Activated CD4-positive, alpha-beta T cell treated with anti-CD3 and anti-CD28 coated beads for 36 hours (primary cell): ENCODE measurements around the gene RPS6KA5. TPM values are rescaled to one million over a fixed set of nuclear protein-coding genes. Genes with fewer than 3 reads are reported as not detected.
"Not testable (repeated sequence)": the region's sequence is repeated elsewhere in the genome, so short reads cannot be mapped to it uniquely, and the experiment has no call there.

Experiments used
- ATAC-seq: fragments of 200-7000 bp; cut with Tn5 transposase; one replicate; pipeline ENCODE4 v1.10.0; 2021; ENCODE audit warnings: mild to moderate bottlenecking, moderate library complexity
- CTCF ChIA-PET: fragments of 350-600 bp; sonication (Branson Sonifier 250); formaldehyde crosslinking; loops from one replicate; lab custom pipeline; 2021; ENCODE audit warnings: antibody characterized with exemption; lab: Charles Lee
- POLR2A ChIA-PET: fragments of 350-600 bp; sonication (Branson Sonifier 250); formaldehyde crosslinking; loops from one replicate; lab custom pipeline; 2021; ENCODE audit warnings: antibody characterized with exemption, inconsistent platforms; lab: Charles Lee
- DNase-seq: peaks from one replicate; pipeline ENCODE4 v3.0.0-alpha.2; 2020
- H3K27ac Mint-ChIP-seq: one replicate; pipeline ENCODE4 v1.8.0; 2021; ENCODE audit warnings: mixed read lengths
- H3K27me3 Mint-ChIP-seq: one replicate; pipeline ENCODE4 v1.8.0; 2021; ENCODE audit warnings: mixed read lengths
- H3K36me3 Mint-ChIP-seq: one replicate; pipeline ENCODE4 v1.8.0; 2021; ENCODE audit warnings: low read depth, mixed read lengths
- H3K4me1 Mint-ChIP-seq: one replicate; pipeline ENCODE4 v1.8.0; 2021; ENCODE audit warnings: mixed read lengths
- H3K4me3 Mint-ChIP-seq: one replicate; pipeline ENCODE4 v1.8.0; 2021; ENCODE audit warnings: mild to moderate bottlenecking, moderate library complexity, mixed read lengths
- H3K9me3 Mint-ChIP-seq: one replicate; pipeline ENCODE4 v1.8.0; 2021; ENCODE audit warnings: low read depth, mixed read lengths
- intact Hi-C, 2 experiments: fragments of 100-400 bp; cut with DNase I in 1 of 2; cut with micrococcal nuclease in 1 of 2; formaldehyde crosslinking; loops; one replicate each; pipeline versions ENCODE4 v1.14.2 to v1.15.1; 2022 to 2024; cut with DNase I, micrococcal nuclease
- total RNA-seq, 2 experiments: library from RNA; stranded (reverse); gene quantifications; one replicate each; pipeline ENCODE4 v1.2.3, GENCODE V29; 2021

RPS6KA5 gene
- total RNA-seq, 2 experiments from 2014 or later = 11.9 to 13.8 TPM

DNA sequence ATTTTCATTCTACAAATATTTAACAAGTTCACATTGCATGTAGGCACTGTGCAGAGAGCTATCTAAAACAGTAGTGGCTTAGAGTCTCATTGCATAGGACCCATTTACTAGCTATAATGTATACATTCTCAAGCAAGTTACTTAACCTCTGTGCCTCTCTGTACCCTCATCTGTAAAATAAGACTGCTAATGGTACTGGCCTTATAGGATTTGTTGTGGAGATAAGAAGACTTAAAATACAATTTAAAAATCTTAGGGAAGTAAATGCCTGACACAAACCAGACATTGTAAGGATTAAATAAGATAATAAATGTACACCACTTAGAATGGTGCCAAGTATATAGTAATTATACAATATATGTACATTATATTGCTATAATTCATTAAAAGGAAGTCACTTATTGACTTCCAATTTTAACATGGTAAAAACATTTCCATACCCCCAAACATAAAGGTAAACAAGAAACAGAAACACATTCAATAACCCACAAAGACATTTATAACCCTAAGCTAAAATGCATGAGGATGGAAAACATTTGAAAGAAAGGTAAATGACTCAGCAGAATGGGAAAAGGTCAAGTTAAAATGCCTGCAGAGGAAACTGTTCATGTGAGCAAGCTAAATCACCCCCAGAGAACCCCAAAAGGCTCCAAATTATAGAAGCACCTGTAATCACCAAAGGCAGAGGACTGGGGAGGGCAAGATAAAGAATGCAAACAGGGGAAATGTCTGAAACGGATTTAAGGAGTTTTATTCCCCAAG is 30.8 kb downstream of the RPS6KA5 start:
- CTCF ChIA-PET = interaction anchor here (0.7 to 1.3 kb wide), 5 partner anchors 9 to 256 kb away, joined by 3 to 5 read pairs (median 3); no protein-coding TSS in a partner anchor
- POLR2A ChIA-PET = no interaction called here
- intact Hi-C loops = loop anchor here in 1 of 2 experiments (10.0 kb wide), 1 partner anchor 125 kb away; no protein-coding TSS in a partner anchor
- peak; percentile 58 for ATAC-seq
- Mint-ChIP-seq H3K4me3 (no peak overlapping the region), H3K9me3 (no peaks in the 10 kb centered on the region), H3K27me3 (no peaks in the 10 kb centered on the region), H3K36me3 (peaks cover 6% of the 10 kb centered on the region), H3K27ac (peak overlapping the region; percentile 25), H3K4me1 (peaks cover 42% of the 10 kb centered on the region)
- DNase-seq = no peak

DNA sequence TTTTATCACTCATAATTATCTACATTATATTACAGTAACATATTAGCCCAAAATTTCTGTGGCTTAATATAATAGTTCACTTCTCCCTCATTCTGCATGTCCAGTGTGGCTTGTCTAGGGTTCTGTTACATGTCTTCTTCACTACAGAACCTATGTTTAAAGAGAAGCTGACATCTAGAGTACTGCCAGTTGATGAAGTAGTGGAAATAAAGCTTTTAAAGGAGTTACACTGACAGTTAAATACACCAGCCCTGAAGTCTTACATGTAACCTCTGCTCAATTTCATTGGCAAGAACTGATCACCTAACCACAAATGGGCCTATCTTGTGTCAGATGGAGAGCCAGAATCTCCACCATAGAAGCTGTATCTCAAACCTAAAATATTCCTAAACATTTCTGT is 32.9 kb downstream of the RPS6KA5 start:
- Mint-ChIP-seq H3K4me3 (no peak overlapping the region), H3K27ac (no peak overlapping the region), H3K9me3 (no peaks in the 10 kb centered on the region), H3K36me3 (peaks cover 6% of the 10 kb centered on the region), H3K27me3 (no peaks in the 10 kb centered on the region), H3K4me1 (peaks cover 49% of the 10 kb centered on the region)
- ATAC-seq = no peak
- ChIA-PET POLR2A (no interaction called here), CTCF (interaction anchor here (0.6 to 1.0 kb wide), 2 partner anchors 125 to 486 kb away, joined by 3 read pairs; no protein-coding TSS in a partner anchor)
- intact Hi-C loops = no loop called here
- no peak for DNase-seq

DNA sequence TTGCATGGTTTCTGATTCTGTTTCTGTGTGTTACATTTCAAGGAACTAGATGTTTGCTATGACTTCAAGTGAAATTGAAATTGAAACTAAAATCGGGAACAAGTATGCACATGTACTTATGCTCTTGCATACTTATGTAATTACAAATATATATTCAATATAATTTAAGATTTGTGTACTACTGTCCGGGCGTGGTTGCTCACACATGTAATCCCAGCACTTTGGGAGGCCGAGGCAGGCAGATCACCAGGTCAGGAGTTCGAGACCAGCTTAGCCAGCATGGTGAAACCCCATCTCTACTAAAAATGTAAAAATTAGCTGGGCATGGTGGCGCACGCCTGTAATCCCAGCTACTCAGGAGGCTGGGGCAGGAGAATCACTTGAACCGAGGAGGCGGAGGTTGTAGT is 37.8 kb downstream of the RPS6KA5 start:
- H3K4me3 Mint-ChIP-seq = peak overlapping the region; percentile 53
- intact Hi-C loops = loop anchor here (1.0 to 5.0 kb wide), 6 partner anchors 14 to 92 kb away; partner anchors contain the start of genes RPS6KA5 (in 2 of the 2) and DGLUCY (in 1 of the 2)

DNA sequence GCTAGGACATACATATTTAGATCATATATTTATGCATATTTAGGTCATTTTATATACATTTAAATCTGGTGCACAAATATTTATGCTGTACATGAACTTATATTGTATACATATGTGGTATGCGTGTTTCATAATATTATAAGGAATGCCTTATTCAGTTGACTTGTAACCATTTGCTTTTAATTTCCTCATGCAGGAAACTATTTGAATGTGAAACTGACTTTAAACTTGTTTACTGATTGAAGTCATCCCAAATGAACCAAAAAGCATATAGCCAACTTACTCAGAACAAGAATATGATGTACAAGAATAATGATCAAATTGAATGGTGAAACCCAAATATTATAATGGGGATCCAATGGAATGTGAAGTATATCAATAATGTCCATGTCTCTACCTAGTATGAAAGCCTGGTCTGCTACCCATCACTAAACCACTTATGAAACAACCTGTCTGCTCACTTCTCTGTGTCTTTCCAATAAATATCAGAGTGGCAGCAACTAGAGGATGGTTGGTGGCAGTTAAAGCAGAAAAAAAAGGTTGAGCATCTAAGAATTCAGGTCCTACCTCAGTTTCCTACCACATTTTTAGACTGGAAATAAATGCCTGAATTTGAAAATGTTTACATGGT is 38.3 kb downstream of the RPS6KA5 start:
- Mint-ChIP-seq H3K4me1 (peaks cover 36% of the 10 kb centered on the region), H3K27me3 (no peaks in the 10 kb centered on the region), H3K36me3 (peaks cover 6% of the 10 kb centered on the region), H3K4me3 (peak overlapping the region; percentile 53), H3K27ac (peak overlapping the region; percentile 81), H3K9me3 (no peaks in the 10 kb centered on the region)
- POLR2A ChIA-PET = interaction anchor here (1.3 kb wide), 1 partner anchor 39 kb away, joined by 4 read pairs; no protein-coding TSS in a partner anchor
- CTCF ChIA-PET = interaction anchor here (1.9 kb wide), 1 partner anchor 91 kb away, joined by 4 read pairs; the partner anchor contains the start of gene DGLUCY
- intact Hi-C loops = loop anchor here (1.0 to 5.0 kb wide), 6 partner anchors 15 to 92 kb away; partner anchors contain the start of genes RPS6KA5 (in 2 of the 2) and DGLUCY (in 1 of the 2)
- DNase-seq = no peak
- peak; percentile 52 for ATAC-seq

More for the DNA sequence above, 37.8 kb downstream of the RPS6KA5 start:
- not testable (repeated sequence) for H3K36me3 Mint-ChIP-seq, H3K27me3 Mint-ChIP-seq, H3K9me3 Mint-ChIP-seq
- POLR2A ChIA-PET = interaction anchor here (1.3 kb wide), 1 partner anchor 38 kb away, joined by 4 read pairs; no protein-coding TSS in a partner anchor
- peak; percentile 37 for DNase-seq
- peak; percentile 88 for ATAC-seq
- Mint-ChIP-seq H3K4me1 (peaks cover 38% of the 10 kb centered on the region), H3K27ac (peak overlapping the region; percentile 81)
- CTCF ChIA-PET = interaction anchor here (0.6 to 1.9 kb wide), 2 partner anchors 89 to 91 kb away, joined by 3 to 4 read pairs; partner anchors contain the start of gene DGLUCY

DNA sequence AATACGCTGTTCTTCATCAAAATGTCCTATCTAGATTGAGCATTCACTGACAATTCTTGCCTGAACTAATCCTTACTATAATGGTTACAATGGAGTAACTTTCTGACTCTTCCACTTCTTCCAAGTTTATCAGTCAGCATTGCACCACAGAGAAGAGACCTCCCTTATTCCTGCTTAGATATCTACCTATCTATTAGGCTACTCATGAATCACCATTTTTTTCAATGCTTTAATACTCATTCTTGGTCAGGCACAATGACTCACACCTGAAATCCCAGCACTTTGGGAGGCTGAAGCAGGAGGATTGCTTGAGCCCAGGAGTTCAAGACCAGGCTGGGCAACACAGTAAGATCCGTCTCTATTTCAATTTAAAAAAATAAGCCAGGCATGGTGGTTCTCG is 39.3 kb downstream of the RPS6KA5 start:
- Mint-ChIP-seq H3K4me1 (peaks cover 41% of the 10 kb centered on the region), H3K9me3 (no peaks in the 10 kb centered on the region), H3K27me3 (no peaks in the 10 kb centered on the region), H3K27ac (no peak overlapping the region), H3K4me3 (no peak overlapping the region), H3K36me3 (peaks cover 6% of the 10 kb centered on the region)
- CTCF ChIA-PET = no interaction called here
- ATAC-seq (no peak), DNase-seq (no peak)
- POLR2A ChIA-PET = no interaction called here
- intact Hi-C loops = loop anchor here in 1 of 2 experiments (5.0 kb wide), 1 partner anchor 41 kb away; the partner anchor contains the start of gene RPS6KA5

DNA sequence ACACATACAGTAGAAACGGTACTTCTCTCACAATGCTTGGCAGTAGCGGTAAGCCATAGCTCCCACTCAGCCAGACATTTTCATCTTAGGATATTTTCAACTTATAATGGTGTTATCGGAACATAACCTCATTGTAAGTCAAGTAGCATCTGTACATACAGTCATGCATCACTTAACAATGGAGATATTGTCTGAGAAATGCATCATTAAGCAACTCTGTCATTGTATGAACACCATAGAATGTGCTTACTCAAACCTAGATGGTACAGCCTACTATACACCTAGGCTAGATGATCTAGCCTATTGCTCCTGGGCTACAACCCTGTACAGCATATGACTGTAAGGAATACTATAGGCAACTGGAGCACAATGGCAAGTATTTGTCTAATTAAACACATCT is 40.8 kb downstream of the RPS6KA5 start:
- no peak overlapping the region for H3K27ac Mint-ChIP-seq
- peaks cover 43% of the 10 kb centered on the region for H3K4me1 Mint-ChIP-seq
- peaks cover 3% of the 10 kb centered on the region for H3K36me3 Mint-ChIP-seq
- no peak for DNase-seq
- ATAC-seq = peak; percentile 57
- no peak overlapping the region for H3K4me3 Mint-ChIP-seq
- intact Hi-C loops = loop anchor here in 1 of 2 experiments (5.0 kb wide), 1 partner anchor 43 kb away; the partner anchor contains the start of gene RPS6KA5
- H3K9me3 Mint-ChIP-seq = no peaks in the 10 kb centered on the region
- CTCF ChIA-PET = no interaction called here
- H3K27me3 Mint-ChIP-seq = no peaks in the 10 kb centered on the region
- POLR2A ChIA-PET = no interaction called here

DNA sequence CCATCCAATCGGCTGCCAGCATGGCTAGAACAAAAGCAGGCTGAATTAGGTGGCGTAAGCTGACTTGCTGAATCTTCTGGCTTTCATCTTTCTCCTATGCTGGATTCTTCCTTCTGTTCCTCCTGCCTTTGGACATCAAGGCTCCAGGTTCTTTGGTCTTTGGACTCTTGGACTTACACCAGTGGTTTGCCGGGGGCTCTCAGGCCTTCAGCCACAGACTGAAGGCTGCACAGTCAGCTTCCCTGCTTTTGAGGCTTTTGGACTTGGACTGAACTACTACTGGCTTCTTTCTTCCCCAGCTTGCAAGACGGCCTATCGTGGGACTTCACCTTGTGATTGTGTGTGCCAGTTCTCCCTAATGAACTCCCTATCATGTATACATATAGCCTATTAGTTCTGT is 42.0 kb downstream of the RPS6KA5 start:
- Mint-ChIP-seq H3K27me3 (no peaks in the 10 kb centered on the region), H3K4me3 (no peak overlapping the region), H3K36me3 (peaks cover 3% of the 10 kb centered on the region), H3K4me1 (peaks cover 35% of the 10 kb centered on the region), H3K9me3 (no peaks in the 10 kb centered on the region), H3K27ac (no peak overlapping the region)
- intact Hi-C loops = no loop called here
- ATAC-seq (no peak), DNase-seq (no peak)
- POLR2A ChIA-PET = no interaction called here
- CTCF ChIA-PET = no interaction called here

DNA sequence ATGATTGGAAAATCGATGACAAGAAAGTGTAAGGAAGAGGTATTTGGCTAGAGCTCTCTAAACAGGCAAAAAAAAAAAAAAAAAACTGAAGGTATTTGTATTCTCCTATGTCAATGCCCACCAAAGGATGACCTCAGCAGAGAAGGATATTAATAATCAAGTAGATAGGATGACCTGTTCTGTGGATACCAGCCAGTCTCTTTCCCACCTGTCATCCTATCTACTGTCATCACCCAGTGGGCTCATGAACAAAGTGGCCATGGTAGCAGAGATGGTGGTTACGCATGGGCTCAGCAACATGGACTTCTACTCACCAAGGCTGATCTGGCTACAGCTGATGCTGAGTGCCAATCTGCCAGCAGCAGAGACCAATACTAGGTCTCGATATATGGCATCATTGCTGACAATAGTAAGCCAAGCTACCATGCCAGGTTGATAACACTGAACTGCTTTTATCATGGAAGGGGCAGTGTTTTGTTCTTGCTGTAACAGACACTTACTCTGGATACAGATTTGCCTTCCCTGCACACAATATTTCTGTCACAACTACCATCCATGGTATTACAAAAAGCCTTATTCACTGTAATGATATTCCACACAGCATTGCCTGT is 43.5 kb downstream of the RPS6KA5 start:
- CTCF ChIA-PET = interaction anchor here (0.7 to 1.3 kb wide), 2 partner anchors 13 to 46 kb away, joined by 3 read pairs; no protein-coding TSS in a partner anchor
- H3K9me3 Mint-ChIP-seq = no peaks in the 10 kb centered on the region

DNA sequence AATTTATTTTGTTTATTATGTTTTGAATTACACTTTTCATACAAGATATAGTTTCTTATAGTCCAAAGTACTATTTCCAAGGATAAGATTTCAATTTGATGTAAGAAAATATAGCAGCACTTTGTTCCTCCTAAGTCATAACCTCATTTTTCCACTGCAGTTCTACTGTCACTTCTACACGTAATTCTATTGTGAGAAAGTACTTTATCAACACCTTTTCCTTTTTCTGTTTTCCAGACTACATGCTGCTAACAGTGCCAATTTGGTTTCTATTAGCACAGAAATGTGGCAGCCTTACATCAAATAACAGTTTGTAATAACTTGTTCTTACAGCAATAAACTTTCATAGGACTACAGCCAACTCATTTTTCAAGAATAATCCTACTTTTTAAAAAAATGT is 45.0 kb downstream of the RPS6KA5 start:
- no peaks in the 10 kb centered on the region for H3K9me3 Mint-ChIP-seq
- ATAC-seq (no peak), DNase-seq (no peak)
- ChIA-PET POLR2A (no interaction called here), CTCF (interaction anchor here (0.7 to 1.0 kb wide), 4 partner anchors 8 to 45 kb away, joined by 3 to 4 read pairs (median 4); no protein-coding TSS in a partner anchor)
- no peak overlapping the region for H3K4me3 Mint-ChIP-seq
- no peaks in the 10 kb centered on the region for H3K27me3 Mint-ChIP-seq
- intact Hi-C loops = no loop called here
- H3K27ac Mint-ChIP-seq = no peak overlapping the region
- H3K4me1 Mint-ChIP-seq = peaks cover 24% of the 10 kb centered on the region
- H3K36me3 Mint-ChIP-seq = peaks cover 3% of the 10 kb centered on the region

More for the DNA sequence above, 43.5 kb downstream of the RPS6KA5 start:
- no peaks in the 10 kb centered on the region for H3K27me3 Mint-ChIP-seq
- ATAC-seq (no peak), DNase-seq (no peak)
- no peak overlapping the region for H3K27ac Mint-ChIP-seq
- H3K36me3 Mint-ChIP-seq = peaks cover 3% of the 10 kb centered on the region
- POLR2A ChIA-PET = no interaction called here
- intact Hi-C loops = no loop called here
- H3K4me3 Mint-ChIP-seq = no peak overlapping the region
- H3K4me1 Mint-ChIP-seq = peaks cover 27% of the 10 kb centered on the region

DNA sequence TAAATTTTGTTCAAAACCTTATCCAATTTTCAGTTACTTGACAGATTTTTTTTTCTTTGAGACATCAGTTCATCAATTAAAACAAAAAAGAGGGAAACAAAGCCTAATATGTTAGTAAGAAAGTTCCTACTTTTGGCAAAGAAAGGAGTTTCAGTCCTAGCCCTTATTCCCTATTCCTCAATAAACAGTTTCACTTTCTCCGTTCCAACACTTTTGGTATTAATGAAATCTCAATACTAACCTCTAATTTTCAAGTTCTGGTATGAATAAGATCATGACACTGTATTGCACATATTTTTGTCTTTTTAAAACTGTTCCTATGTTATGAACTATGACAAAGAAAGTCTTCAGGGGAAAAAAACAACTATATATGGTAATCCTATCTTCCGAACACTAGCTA is 48.4 kb downstream of the RPS6KA5 start:
- intact Hi-C loops = no loop called here
- ChIA-PET CTCF (interaction anchor here (0.9 to 1.4 kb wide), 4 partner anchors 9 to 165 kb away, joined by 3 to 4 read pairs (median 3); no protein-coding TSS in a partner anchor), POLR2A (no interaction called here)
- H3K9me3 Mint-ChIP-seq = no peaks in the 10 kb centered on the region
- H3K4me1 Mint-ChIP-seq = peaks cover 45% of the 10 kb centered on the region
- no peak overlapping the region for H3K4me3 Mint-ChIP-seq
- ATAC-seq = peak; percentile 46
- H3K36me3 Mint-ChIP-seq = no peaks in the 10 kb centered on the region
- no peaks in the 10 kb centered on the region for H3K27me3 Mint-ChIP-seq
- no peak overlapping the region for H3K27ac Mint-ChIP-seq
- no peak for DNase-seq

DNA sequence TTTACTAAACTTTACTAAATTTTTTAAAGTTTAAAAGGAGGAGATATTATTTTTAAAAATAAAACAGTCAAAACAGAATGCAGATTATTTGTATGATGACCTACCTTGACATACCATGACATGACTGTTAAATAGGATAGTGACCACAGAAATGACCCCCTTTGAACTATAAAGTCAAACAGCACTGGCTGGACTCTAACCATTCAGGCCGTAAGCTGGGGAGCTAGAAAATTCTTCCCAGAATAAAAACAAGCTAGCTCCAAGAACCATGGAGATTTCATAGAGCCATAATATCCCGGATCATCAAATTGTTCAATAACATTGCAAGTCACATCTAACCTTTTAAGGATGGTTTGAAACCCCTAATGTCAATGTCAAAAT is 50.3 kb downstream of the RPS6KA5 start:
- H3K9me3 Mint-ChIP-seq = no peaks in the 10 kb centered on the region
- peaks cover 39% of the 10 kb centered on the region for H3K4me1 Mint-ChIP-seq
- no peak overlapping the region for H3K27ac Mint-ChIP-seq
- H3K27me3 Mint-ChIP-seq = no peaks in the 10 kb centered on the region
- no peak for DNase-seq
- no peak overlapping the region for H3K4me3 Mint-ChIP-seq
- intact Hi-C loops = no loop called here
- ATAC-seq = no peak
- ChIA-PET POLR2A (no interaction called here), CTCF (interaction anchor here (0.5 to 2.4 kb wide), 4 partner anchors 26 to 649 kb away, joined by 3 to 8 read pairs (median 4); no protein-coding TSS in a partner anchor)
- no peaks in the 10 kb centered on the region for H3K36me3 Mint-ChIP-seq
